ENCODE results near the gene S100A2. TPM values are rescaled to one million over a fixed set of nuclear protein-coding genes. Genes with fewer than 3 reads are reported as not detected.
A peak's percentile ranks its signal among the peaks of the same experiment; 100 is the strongest.
"Not testable (repeated sequence)": the region's sequence is repeated elsewhere in the genome, so short reads cannot be mapped to it uniquely, and the experiment has no call there.

The S100A2 gene
- total RNA-seq, 4 donors from 2014 or later = 14.7 TPM; not detected in 3

GRCh38 chr1:153577138-153577537 is 11.5 kb upstream of the S100A2 start:
- H3K27ac ChIP-seq = no peak overlapping the region
- no peaks in the 10 kb centered on the region for H3K9me3 ChIP-seq
- no peaks in the 10 kb centered on the region for H3K36me3 ChIP-seq
- H3K4me1 ChIP-seq = peaks cover 4 to 11% of the 10 kb centered on the region in 2 donors
- DNase-seq = no peak
- no peak for TF ChIP-seq CTCF (IDR thresholded peaks at IDR 0.05 in 4 of 5, conservative IDR thresholded peaks at IDR 0.05 in 1 of 5)
- no peak for TF ChIP-seq POLR2A (IDR thresholded peaks at IDR 0.05)
- in situ Hi-C loops (cut with MboI; ENCODE audit: low sequenced_read_pairs in 4 of 4) (loop anchor here in 1 of 4 donors (25.0 kb wide), 1 partner anchor 160 kb away; the partner anchor contains the start of gene INTS3), intact Hi-C loops (cut with DNase I; ENCODE audit: low total_unique reads) (no loop called here)
- peaks cover 0 to 4% (median 0%) of the 10 kb centered on the region in 3 donors for H3K27me3 ChIP-seq
- no peak for ATAC-seq
- H3K4me3 ChIP-seq = no peak overlapping the region

GRCh38 chr1:153575497-153575896 is 9.9 kb upstream of the S100A2 start:
- in situ Hi-C loops (cut with MboI; ENCODE audit: low sequenced_read_pairs in 4 of 4) = loop anchor here in 1 of 4 donors (25.0 kb wide), 1 partner anchor 162 kb away; the partner anchor contains the start of gene INTS3
- H3K4me1 ChIP-seq = peaks cover 7 to 13% of the 10 kb centered on the region in 2 donors
- H3K27ac ChIP-seq; intact Hi-C loops (cut with DNase I; ENCODE audit: low total_unique reads); DNase-seq; H3K36me3 ChIP-seq; H3K4me3 ChIP-seq; H3K9me3 ChIP-seq; ATAC-seq; H3K27me3 ChIP-seq: not testable (repeated sequence)

- H3K9me3 ChIP-seq; H3K36me3 ChIP-seq; intact Hi-C loops (cut with DNase I; ENCODE audit: low total_unique reads); H3K27me3 ChIP-seq; DNase-seq; ATAC-seq; H3K4me3 ChIP-seq; H3K27ac ChIP-seq: not testable (repeated sequence)
- H3K4me1 ChIP-seq = peaks cover 7 to 13% of the 10 kb centered on the region in 2 donors
- in situ Hi-C loops (cut with MboI; ENCODE audit: low sequenced_read_pairs in 4 of 4) = loop anchor here in 1 of 4 donors (25.0 kb wide), 1 partner anchor 162 kb away; the partner anchor contains the start of gene INTS3
Observed at GRCh38 chr1:153575081-153575491, 9.4 kb upstream of the S100A2 start.

GRCh38 chr1:153573351-153573750 is 7.7 kb upstream of the S100A2 start:
- in situ Hi-C loops (cut with MboI; ENCODE audit: low sequenced_read_pairs in 4 of 4) = no loop called here
- peaks cover 7 to 19% of the 10 kb centered on the region in 2 donors for H3K4me1 ChIP-seq
- H3K36me3 ChIP-seq = no peaks in the 10 kb centered on the region
- DNase-seq (no peak), ATAC-seq (no peak)
- no peak for TF ChIP-seq CTCF (IDR thresholded peaks at IDR 0.05 in 4 of 5, conservative IDR thresholded peaks at IDR 0.05 in 1 of 5)
- no peak for TF ChIP-seq POLR2A (IDR thresholded peaks at IDR 0.05)
- intact Hi-C loops (cut with DNase I; ENCODE audit: low total_unique reads) = no loop called here
- H3K27me3 ChIP-seq = peaks cover 0 to 4% (median 0%) of the 10 kb centered on the region in 3 donors
- H3K27ac ChIP-seq = peak overlapping the region; percentile 59 to 77 (median 67)
- H3K9me3 ChIP-seq = no peaks in the 10 kb centered on the region
- no peak overlapping the region for H3K4me3 ChIP-seq

- Histone ChIP-seq H3K27ac (peak overlapping the region; percentile 59 to 77 (median 67)), H3K4me1 (peaks cover 14 to 27% of the 10 kb centered on the region in 2 donors), H3K9me3 (no peaks in the 10 kb centered on the region), H3K27me3 (no peaks in the 10 kb centered on the region), H3K36me3 (no peaks in the 10 kb centered on the region), H3K4me3 (no peak overlapping the region)
- peak; percentile 83 to 86 for ATAC-seq
- intact Hi-C loops (cut with DNase I; ENCODE audit: low total_unique reads) (loop anchor here (1.0 kb wide), 2 partner anchors 46 to 177 kb away; no protein-coding TSS in a partner anchor), in situ Hi-C loops (cut with MboI; ENCODE audit: low sequenced_read_pairs in 4 of 4) (no loop called here)
- peak; percentile 78 to 90 (median 84) for TF ChIP-seq CTCF (IDR thresholded peaks at IDR 0.05 in 4 of 5, conservative IDR thresholded peaks at IDR 0.05 in 1 of 5)
- no peak for TF ChIP-seq POLR2A (IDR thresholded peaks at IDR 0.05)
- peak; percentile 80 to 88 for DNase-seq
Observed at GRCh38 chr1:153572569-153573015, 6.9 kb upstream of the S100A2 start.
